ENCODE data around the gene MRPS2. TPM values are rescaled to one million over a fixed set of nuclear protein-coding genes. Genes with fewer than 3 reads are reported as not detected.

The MRPS2 gene
- total RNA-seq, 4 donors from 2014 or later, result 9.7 to 28.2 (median 20.1) TPM

DNA sequence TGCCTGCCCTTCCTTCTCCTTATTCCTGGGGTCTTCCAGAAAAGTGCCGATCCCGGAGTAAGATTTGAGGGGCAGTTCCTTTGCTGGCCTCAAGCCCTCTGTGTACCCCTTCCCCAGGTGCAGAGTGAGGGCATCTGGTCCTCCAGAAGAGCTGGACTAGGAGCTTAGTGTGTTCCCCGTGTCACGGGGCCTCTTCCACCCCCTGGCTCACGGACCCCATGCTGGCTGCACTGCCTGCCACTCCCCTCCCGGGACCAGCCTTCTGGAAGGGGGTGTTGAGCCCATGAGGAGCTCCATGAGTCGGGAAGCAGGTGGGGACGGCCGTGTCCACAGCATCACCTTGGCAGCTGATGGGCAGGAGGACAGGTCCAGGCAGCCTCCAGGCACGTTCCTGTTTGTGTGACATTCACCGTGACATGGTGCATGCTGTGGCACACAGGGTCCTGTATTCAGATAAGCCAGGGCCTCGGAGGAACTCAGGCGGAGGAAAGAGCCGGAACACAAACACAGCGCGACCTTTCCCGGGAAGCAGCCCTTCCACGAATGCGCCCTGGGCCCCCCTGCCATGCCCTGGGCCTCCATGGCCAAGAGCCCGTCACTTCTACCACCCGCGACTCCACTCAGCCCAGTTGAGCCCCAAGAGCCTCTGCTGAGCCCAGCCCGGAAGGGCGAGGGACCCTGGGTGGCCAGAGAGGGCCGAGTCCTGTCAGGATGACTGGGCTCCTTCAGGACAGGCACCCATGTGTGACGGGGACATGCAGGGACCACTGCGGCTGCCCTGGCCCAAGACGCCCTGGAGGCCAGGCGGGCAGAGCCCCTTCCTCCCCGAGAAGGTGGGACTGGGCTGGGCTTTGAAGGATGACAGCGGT, 14.8 kb downstream of the MRPS2 start:
- Histone ChIP-seq H3K27me3 (no peaks in the 10 kb centered on the region), H3K4me1 (no peaks in the 10 kb centered on the region), H3K9me3 (no peaks in the 10 kb centered on the region), H3K36me3 (no peaks in the 10 kb centered on the region), H3K4me3 (no peak overlapping the region), H3K27ac (no peak overlapping the region)
- intact Hi-C loops (cut with DNase I; ENCODE audit: low total_unique reads), result no loop called here
- no peak for DNase-seq
- TF ChIP-seq, protein P1, sequence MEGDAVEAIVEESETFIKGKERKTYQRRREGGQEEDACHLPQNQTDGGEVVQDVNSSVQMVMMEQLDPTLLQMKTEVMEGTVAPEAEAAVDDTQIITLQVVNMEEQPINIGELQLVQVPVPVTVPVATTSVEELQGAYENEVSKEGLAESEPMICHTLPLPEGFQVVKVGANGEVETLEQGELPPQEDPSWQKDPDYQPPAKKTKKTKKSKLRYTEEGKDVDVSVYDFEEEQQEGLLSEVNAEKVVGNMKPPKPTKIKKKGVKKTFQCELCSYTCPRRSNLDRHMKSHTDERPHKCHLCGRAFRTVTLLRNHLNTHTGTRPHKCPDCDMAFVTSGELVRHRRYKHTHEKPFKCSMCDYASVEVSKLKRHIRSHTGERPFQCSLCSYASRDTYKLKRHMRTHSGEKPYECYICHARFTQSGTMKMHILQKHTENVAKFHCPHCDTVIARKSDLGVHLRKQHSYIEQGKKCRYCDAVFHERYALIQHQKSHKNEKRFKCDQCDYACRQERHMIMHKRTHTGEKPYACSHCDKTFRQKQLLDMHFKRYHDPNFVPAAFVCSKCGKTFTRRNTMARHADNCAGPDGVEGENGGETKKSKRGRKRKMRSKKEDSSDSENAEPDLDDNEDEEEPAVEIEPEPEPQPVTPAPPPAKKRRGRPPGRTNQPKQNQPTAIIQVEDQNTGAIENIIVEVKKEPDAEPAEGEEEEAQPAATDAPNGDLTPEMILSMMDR (IDR thresholded peaks at IDR 0.05), result no peak
- TF ChIP-seq POLR2A (IDR thresholded peaks at IDR 0.05), result no peak

DNA sequence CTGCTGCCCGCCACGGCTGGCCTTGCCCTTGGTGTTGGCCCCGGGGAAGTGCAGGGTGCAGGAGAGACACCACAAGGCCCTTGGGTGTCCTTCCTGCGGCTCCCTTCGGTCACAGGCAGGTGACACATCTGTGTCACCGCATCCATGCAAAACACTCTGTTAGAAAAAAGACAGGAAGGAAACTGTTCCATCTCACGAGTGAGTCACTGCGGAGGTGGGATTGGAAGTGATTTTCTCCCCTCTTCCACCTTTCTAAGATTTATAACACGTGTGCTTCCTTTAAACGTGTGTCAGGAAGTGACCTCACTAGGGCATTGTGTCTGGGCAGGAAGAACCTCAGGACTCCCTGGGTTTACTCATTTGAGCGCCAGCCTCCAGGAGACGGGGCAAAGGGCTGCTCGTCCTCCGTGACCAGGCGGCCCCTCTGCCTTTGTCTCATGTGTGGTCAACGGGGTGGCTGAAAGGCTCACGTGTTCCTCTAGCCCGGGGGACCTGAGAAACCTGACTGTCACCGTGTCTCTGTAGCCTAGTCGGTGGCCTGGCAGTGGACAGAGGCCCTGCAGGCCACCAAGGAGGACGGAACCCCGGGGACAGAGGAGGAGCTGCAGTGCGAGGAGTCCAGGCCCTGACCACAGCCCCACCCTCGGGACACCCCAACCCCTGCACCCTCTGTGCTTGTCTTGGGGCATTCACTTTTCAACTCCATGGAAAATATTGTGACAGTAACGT, 15.8 kb downstream of the MRPS2 start:
- H3K4me3 ChIP-seq, result no peak overlapping the region
- H3K27me3 ChIP-seq, result no peaks in the 10 kb centered on the region
- TF ChIP-seq, protein P1 (IDR thresholded peaks at IDR 0.05), result no peak
- TF ChIP-seq POLR2A (IDR thresholded peaks at IDR 0.05), result no peak
- no peaks in the 10 kb centered on the region for H3K4me1 ChIP-seq
- no peaks in the 10 kb centered on the region for H3K36me3 ChIP-seq
- DNase-seq, result no peak
- no peaks in the 10 kb centered on the region for H3K9me3 ChIP-seq
- intact Hi-C loops (cut with DNase I; ENCODE audit: low total_unique reads), result no loop called here
- no peak overlapping the region for H3K27ac ChIP-seq

DNA sequence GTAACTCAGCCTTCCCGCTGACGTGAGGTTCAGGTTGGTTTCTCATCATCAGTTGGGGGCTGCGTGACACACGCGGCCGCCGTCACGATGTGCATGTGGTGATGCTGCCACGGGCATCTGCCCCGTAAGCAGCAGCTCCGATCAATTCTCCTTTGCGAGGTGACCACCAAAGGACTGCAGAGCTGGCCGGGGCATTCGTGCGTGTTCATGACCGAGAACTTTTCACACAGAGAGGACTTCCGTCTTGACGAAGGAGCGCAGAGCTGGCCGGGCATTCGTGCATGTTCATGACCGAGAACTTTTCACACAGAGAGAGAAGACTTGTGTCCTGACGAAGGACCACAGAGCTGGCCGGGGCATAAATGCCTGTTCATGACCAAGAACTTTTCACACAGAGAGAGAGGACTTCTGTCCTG, 16.9 kb downstream of the MRPS2 start:
- Histone ChIP-seq H3K36me3 (no peaks in the 10 kb centered on the region), H3K27ac (no peak overlapping the region), H3K4me1 (no peaks in the 10 kb centered on the region), H3K4me3 (no peak overlapping the region), H3K9me3 (no peaks in the 10 kb centered on the region), H3K27me3 (no peaks in the 10 kb centered on the region)
- TF ChIP-seq, protein P1 (IDR thresholded peaks at IDR 0.05), result no peak
- TF ChIP-seq POLR2A (IDR thresholded peaks at IDR 0.05), result no peak
- no peak for DNase-seq
- intact Hi-C loops (cut with DNase I; ENCODE audit: low total_unique reads), result no loop called here

DNA sequence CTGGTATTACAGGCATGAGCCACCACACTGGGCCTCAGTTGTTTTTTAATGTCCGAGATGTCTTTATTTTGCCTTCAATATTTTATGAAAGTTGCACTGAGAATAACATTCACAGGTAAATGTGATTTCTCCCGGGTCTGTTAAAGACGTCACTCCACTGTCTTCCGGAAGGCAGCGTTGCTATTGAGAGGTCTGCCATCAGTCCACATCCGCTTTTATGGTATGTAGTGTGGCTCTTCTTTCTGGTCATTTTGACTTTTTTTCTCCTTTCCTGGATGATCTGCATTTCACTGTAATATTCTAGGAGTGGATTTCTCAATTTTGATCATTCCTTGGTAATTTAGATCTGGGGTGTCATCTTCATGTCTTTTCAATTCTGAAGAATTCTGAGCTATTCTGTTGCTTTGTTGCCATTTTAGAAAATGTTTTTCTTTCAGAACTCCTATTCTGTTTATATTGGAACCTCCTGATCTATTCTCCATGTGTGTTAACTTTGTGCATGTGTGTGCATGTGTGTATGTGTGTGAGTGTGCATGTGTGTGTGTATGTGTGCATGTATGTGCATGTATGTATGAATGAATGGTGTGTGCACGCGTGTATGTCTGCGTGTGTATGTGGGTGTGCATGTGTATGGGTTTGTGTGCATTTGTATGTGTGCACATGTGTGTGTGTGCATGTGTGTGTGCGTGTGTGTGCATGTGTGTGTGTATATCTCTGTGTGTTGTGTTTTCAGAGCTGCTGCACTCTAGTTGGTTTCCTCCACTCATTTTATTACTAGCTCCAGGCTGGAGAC, 18.9 kb downstream of the MRPS2 start:
- no peak overlapping the region for H3K27ac ChIP-seq
- no peaks in the 10 kb centered on the region for H3K27me3 ChIP-seq
- H3K36me3 ChIP-seq, result no peaks in the 10 kb centered on the region
- no peak for TF ChIP-seq POLR2A (IDR thresholded peaks at IDR 0.05)
- TF ChIP-seq, protein P1 (IDR thresholded peaks at IDR 0.05), result no peak
- no peaks in the 10 kb centered on the region for H3K9me3 ChIP-seq
- no peak overlapping the region for H3K4me3 ChIP-seq
- intact Hi-C loops (cut with DNase I; ENCODE audit: low total_unique reads), result no loop called here
- no peak for DNase-seq
- H3K4me1 ChIP-seq, result no peaks in the 10 kb centered on the region
